GM18508 (cell line): ENCODE measurements around the gene KCNIP1.

Source experiments
- ATAC-seq: cut with Tn5 transposase; IDR thresholded peaks from one replicate; pipeline ENCODE4 v1.9.1; 2021; ENCODE audit warnings: moderate number of reproducible peaks; ENCODE audit not compliant: insufficient read depth, unreplicated experiment

KCNIP1 gene

DNA sequence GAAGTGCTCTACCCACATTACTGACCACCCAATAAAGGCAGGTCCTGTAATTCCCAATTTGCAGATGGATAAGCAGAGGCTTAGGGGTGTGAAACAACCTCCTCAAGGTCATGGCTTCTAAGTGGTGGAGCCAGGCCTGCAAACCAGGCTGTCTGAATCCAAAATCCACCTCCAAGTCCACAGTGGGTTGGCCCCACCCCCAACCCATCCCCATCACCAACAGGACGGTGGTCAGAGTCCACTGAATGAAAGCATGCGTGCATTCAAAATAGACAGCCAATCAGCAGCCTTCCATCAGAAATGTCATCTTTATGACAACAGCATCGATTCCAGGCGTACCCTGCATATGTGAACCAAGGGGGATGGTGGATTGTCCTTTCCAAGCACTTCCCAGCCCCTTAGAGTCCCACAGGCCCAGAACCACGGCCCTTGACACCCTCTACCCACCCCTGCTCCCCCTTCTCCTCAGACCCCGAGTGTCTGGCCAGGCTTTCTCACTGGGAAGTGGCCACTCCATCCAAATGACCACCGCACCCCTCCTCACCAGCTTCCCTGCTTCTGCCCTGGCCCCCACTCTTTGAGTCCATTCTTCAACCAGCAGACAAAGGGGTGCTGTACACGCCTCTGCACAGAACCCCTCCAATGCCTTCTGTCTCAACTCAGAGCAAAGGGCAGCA, 133.1 kb downstream of the KCNIP1 start:
- no peak for ATAC-seq

DNA sequence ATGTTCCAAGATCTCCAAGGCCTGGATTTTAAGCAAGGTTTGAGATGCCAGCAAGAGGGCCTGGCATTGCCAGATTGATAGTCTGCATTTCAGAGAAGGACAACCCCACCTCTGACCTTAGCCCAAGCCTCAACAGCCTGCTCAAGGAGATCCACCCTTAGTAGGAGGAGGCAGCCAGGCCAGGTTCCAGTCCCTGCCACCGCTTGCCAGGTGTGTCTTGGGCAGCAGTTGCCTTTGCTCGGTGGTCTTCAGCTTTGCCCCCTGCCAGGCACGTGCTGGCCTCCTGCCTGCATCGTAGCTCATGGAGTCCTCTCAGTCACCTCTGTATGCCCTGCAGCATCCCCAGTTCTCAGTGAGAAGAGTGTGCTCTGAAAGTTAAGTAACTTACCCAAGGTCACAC, 134.2 kb downstream of the KCNIP1 start:
- ATAC-seq = no peak

DNA sequence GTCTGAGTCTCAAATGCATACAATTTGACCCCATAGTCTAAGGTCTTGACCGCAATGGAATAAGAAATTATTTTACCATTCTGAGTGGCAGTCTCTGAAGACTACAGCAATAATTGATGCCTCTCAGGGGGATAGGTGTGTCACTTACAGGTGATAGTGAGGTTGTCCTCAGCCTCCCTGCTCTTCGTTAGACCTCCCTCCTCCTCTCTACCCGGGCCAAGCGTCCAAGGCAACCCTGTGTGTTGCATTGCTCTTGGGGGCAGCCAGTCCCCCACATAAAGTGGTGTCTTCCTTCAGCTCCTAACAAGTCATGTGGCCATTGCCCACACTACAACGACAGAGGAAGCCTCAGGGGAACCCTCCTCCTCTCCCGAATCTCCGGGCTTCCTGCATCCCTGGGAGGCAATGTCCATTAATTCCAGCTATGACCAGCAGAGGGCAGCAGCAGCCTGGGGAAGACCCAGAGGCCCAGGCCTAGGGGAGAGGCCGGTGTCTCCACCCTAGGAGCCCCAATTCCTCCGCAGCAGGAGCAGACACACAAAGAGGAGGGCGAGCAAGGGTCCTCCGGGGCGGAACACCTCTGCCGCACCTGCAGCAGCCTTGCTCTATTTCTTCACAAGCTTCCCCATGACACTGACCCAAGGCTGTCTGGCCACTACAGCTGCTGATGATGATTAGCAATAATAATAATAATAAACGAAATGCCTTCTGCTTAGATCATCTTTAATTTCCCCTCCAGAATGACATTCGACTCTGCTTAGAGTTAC, 134.8 kb downstream of the KCNIP1 start:
- no peak for ATAC-seq

DNA sequence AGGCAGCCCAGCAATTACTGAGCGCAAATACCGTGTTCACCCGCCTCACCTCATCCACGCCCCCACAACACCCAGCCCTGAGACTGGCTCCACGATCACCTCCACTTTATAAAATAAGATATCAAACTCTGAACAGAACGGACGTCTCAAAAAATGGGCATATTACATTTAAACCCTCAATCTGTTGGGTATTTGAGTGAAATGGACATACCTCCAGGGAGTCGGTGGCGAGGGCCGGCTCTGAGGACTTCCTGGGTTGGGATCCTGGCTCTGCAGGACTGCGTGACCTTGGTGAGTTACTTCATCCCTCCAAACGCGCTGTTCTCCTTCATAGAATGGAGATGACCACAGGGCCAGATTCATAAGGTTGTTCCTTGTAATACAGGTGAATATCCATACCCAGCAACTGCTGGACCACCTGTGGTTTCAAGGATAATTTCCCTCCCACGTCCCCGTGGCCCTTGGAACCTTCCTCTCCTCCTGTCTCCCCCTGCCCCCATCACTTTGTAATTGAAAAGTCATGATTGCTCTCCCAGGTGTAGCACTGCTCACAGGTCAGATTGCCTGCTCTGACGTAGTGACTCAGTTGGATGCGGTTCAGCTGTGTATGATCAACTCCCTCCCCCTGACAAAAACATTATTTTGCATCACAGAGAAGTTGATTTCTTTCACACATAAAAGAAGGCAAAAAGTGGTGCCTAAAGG, 135.6 kb downstream of the KCNIP1 start:
- ATAC-seq = no peak

DNA sequence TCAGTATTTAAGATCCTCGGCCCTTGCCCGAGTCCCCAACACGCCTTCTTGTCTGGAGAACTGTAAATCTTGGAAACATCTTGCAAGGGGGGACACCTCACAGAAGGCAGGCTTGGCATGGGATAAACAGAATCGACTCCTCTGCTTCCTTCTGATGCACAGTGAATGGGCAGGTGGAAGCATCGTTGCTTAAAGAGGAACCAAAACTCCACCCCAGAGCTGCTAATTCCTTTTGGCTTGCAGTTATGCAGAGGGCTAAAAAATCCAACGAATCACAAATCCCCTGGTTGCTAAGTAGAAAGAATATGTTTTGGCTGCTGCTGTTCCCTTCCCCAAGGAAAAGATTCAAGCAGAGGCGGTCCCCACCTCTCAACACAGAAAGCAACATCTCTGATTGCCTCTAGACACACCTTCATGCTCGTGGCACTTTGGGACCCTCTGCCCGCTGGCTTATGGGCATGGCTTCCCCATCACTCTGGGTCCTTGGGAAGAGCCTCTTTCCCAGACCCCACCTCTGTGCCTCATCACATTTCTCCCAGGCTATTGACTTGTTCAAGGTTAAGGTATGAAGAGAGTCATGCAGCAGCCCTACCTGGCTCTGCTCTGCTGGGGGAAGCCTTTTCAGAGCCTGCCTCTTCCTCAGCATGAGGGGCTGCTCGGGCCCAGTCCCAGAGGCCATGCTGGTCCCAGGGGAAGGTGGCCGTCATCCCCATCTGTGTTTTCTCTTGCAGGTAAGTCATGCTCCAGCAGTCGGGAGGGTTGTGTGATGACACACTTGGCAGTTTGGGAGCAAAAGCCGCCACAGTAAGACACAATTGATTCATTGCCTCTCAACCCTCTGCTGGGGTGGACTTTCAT, 137.1 kb downstream of the KCNIP1 start:
- no peak for ATAC-seq

DNA sequence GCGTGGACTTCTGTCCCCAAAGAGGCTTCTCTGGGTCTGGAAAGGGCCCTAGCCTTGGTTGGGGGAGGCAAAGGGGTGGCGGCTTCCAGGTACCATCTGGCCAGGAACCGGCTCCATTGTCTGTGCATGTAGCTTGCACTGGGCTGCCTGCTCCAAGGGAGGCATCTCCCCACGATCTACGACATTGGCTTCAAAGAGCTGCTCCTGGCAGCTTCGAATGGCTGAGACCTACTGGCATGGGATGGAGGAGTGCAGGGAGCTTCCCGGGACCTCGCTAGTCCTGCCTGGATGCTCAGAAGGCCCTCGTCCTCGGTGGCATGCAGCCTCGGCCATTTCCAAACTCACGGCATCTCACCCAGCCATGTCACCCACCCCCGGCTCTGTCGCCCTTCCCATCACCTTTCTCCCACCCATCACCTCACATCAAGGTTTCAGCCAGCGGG, 137.8 kb downstream of the KCNIP1 start:
- ATAC-seq = no peak

DNA sequence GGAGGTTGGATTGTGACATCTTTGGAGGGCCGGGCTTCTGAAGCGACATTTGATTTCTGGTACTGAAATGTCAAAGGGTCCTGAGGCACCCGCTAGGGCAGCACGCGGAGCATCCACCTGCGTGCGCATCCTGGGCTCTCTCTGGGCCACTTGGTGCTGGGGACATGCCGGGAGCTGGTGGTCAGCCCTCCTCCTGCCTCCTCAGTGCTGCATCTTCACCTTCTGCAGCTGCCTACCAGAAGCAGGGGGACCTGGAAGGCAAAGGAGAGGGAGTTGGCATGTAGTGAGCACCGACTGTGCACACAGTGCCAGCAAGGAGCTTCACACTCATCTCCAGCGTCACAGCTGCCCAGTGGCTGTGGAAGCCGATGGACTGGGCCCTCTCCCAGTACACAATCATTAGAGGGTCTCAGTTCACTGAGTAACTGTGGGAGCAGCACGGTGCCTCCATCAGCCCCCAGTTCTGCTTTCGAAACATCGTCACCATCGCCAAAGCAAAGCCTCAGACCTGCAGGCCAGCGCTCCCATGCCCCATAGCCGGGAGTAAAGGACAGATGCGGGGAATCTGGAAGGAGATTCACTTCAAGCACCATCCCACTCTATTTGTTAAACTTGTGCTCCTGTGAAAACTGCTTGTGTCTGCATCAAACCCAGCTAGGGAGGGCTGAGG, 138.4 kb downstream of the KCNIP1 start:
- no peak for ATAC-seq

DNA sequence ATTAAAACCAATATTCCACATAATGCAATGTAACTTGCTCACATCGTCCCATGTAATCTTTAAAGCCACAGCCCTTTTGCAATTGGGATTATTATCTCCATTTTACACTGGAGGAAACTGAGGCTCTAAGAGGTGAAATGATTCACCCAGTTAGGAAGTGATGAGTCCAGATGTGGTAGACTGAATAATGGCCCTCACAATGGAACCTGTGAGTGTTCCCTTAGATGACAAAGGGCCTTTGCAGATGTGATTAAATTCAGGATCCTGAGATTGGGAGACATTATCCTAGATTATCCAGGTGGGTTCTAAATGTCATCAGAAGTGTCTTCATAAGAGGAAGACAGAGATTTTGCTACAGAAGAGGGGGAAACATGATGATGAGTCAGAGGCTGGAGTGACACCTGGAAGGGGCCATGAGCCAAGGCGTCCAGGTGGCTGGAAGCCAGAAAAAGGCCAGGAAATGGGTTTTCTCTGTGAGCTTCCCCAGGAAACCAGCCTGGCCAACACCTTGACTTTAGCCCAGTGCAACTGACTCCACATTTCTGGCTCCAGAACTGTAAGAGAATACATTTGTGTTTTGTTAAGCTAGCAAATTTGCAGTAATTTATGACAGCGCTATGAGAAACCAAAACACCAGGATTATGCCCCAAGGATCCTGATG, 139.1 kb downstream of the KCNIP1 start:
- ATAC-seq = no peak

DNA sequence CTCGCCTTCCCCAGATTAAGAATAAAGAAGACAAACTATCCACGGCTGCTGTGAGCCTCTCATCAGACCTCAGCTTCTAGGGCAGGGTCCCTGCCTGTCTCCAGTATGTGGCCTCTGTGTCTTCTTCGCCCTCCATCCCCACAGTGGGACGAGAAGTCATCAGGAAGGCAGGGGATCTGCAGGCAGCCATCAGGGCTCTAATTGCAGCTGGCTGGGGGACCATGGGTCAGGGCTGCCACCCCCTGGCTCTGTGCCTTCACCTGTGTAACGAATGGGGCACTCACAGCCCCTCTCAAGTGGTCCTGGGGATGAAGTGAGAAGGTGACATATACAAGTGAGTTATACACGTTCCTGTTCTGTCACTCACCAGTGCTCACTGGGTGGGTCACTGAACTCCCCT, 139.8 kb downstream of the KCNIP1 start:
- no peak for ATAC-seq

DNA sequence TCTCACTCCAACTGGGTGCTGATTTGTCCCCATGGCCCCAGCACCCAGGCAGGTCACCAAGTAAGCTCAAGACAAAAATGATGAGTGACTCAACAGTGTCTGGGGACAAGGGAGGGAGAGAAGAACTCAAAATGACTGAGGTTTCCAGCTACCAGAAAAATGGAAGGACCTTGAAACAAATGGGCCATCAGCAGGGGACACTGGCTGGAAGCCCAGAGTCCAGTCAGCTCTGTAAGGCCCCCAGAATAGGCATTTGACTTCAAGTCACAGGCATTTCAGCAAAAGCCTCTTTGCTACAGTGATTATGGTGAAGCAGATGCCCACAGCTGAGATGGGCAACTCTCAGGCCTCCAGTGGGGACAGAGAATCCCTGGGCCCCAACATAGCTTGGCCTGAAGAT, 140.7 kb downstream of the KCNIP1 start:
- no peak for ATAC-seq

DNA sequence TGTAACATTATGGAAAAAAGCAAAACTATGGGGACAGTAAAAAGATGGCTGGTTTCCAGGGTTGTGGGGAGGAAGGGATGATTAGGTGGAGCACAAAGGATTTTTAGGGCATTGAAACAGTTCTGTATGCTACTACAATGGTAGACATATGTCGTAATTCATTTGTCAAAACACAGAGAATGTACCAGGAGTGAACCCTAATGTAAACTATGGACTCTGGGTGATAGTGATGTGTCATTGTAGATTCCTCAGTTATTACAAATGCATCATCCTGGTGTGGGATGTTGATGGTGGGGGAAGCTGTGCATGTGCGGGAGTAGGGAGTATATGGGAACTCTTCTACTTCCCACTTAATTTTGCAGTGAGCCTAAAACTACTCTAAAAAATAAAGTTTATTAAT, 144.7 kb downstream of the KCNIP1 start:
- ATAC-seq = no peak

DNA sequence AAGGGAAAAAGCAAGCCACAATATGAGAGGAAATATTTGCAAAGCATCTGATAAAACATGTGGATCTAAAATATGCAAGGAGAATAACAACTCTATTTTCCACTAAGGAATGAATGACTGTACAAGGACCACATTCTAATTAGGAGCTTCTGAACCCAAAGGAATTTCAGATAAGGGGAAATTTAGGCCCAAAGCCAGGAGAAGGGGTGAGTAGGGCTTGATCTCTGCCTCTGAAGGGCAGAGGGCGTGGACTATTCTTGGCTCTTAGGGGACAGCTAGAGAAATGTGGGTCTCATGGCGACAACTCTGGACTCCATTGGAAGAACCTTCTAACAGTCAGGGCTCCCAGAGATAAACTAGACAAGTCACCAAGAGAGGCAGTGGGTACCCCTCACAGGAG, 147.0 kb downstream of the KCNIP1 start:
- no peak for ATAC-seq

DNA sequence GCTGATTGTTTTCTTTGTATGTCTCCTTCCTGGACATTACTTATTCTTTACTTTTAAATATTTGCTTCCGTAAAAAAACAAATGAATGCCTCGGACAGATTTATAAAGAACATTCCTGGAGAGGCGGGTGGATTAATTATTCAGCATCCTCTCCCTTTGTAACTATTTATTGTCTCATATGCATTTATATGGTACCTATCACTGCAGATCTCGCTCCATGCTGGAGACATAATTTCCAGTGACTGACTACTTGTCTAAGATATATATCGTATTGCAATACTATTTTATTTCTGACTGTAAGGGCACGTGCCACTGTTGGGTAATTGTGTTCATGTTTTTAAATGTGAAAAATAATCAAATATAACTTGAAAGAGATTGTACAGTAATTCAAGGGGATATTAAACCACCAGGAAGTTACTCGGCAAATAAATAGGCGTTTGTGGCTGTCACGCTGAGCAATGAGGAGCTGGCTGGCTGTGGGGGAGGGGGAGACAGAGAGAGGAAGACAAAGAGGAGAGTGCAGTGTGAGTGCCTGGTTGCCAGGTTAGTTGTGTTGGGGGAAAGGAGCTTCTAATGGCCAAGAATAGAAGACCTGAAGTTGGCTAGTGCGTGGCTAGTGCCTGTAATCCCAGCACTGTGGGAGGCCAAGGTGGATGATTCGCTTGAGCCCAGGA, 147.9 kb downstream of the KCNIP1 start:
- no peak for ATAC-seq

DNA sequence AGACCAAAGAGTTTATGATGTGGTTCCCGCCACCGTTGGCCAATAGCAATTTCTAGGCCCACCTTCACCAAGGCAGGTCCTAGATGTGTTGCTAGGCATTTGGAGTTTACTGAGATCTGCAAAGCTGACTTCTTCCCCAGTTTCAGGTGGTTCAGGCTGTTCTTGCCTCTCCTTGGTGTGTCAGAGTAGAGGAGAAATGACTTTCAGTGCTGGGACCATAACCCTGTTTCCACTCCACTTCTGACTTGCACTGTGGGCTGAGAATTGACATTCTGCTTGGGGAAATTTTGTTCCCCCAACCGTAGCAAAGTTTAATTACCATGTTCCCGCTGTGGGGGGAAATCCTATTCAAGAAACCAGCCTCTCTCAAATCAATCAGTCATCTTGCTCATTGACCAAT, 151.7 kb downstream of the KCNIP1 start:
- no peak for ATAC-seq

DNA sequence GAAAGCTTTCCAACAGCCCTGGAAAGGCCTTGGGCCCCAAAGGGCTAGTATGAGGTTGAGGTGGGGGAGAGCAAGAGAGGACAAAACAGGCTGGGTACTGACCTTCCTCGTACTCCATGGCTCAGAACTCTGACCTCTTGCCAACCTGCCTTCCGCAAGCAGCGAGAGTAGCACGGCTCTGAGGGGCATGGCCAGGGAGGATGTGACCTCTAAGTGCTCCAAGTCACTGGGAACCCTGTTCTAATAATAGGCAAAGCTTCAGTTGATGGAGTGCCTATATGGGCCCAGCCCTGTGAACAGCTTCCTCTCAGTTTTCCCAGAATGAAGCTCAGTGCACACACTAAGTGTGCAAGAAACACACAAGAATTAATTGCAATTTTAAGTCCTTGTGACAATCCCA, 152.1 kb downstream of the KCNIP1 start:
- ATAC-seq = no peak

DNA sequence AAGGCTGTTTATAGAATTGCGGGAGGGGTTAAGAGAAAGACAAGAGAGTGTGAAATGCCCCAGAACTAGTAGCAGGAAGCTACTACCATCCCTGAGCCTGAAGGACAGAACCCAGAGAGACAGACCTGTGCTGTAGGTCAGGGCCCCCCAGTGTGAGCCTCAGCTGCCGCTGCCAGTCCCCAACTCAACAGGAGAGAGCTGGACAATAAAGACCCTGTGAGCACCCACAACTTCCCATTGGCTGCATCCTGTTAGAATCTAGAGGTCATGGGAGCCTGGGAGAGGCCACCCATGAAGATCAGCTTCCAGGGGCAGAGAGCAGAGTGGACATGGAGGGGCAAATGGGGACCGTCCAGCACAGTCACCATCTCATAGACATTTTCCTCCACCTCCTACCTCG, 152.5 kb downstream of the KCNIP1 start:
- no peak for ATAC-seq

DNA sequence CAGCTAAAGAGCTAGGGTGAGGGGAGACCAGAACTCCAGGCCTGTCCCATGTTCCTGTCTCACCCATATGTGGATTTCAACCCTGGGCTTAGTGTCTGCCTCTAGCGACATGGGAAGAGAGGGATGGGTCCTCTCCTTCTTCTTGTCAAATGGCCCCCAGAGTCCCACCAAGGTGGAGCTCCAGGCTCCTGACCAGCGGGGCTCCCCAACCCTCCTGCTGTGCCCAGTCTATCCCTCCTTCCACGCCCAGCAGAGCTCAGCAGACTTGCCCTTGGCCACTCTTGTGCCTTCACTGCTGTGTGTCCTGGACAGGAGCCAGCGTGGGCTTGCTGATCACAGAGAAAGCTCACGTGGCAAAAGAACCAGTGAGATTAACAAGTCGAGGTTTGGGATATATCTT, 156.7 kb downstream of the KCNIP1 start:
- no peak for ATAC-seq

DNA sequence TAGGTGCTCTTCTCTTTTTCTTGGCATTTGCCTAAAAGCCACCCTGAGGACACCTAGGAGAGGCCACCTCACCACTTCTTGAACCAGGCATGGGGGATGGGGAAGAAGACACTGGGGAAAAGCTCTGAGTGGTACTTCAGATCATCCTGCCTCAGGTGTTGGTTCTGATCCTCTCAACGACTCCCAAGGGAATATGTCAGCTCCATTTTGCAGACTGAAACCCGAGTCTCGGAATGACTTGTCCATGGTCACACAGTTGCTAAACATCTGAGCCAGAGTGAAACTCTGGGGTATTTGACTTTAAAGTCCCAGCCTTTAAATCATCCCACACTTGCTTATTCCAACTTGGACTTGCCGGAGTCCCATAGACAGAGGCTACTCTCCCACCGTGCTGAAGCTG, 159.1 kb downstream of the KCNIP1 start:
- ATAC-seq = no peak

DNA sequence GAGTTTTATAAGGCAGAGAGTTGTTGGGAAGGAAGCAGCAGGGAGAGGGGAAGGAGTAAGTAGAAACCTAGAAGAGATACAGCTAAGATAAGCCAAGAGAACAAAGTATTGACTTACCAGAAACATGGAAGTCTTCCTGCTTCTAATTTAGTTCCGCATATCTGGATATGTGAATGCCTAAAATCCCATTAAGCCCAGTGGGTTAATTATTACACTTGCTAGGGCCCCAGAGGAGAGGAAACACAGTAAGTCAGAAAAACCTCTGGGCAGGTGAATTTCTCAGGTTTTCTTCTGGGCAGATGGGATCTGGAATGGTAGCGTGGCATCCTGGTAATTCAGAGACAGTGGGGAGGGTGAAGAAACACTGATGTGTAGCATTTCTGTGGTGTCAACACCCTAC, 175.0 kb downstream of the KCNIP1 start:
- ATAC-seq = no peak
